ENCODE measurements around the gene HMGCR. TPM values are rescaled to one million over a fixed set of nuclear protein-coding genes. Genes with fewer than 3 reads are reported as not detected.

The HMGCR gene
- total RNA-seq, 1 donor from 2014 or later: 9.6 TPM

DNA sequence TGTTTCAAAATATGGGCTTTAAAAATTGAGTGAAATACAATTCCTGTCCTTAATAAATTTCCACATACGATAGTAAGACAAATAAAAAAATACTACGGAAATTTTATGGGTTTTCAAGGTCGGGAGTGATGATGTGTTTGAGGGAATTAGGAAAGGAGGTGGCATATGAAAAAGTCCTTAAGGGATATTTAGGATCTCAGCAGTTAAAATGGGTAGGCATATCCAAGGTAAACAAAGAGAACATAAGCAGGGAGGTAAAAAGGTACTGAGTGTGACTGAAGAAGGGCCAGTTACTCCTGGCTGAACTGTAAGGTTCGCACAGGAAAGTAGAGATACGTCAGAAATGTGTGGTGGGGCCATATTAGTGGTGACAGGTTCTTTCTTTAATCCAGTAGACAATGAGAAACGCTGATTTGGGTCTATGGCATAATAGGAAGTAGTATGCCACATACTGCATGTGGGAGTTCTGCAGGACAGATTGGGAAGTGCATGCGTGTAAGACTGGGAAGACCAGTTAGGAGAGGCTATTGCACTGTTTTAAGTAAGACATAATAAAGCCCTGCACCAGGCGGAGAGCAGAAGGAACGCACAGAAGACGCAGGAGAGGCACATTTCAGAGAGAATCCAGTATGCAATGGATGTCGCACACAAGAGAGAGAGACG lies 937 bp upstream of the HMGCR start:
- peak; percentile 41 for ATAC-seq
- DNase-seq (ENCODE audit: missing footprints): no peak
- intact Hi-C loops (cut with DNase I): loop anchor here (2.0 to 10.0 kb wide), 3 partner anchors 99 to 281 kb away; partner anchors contain the start of genes ANKRD31 and GCNT4

DNA sequence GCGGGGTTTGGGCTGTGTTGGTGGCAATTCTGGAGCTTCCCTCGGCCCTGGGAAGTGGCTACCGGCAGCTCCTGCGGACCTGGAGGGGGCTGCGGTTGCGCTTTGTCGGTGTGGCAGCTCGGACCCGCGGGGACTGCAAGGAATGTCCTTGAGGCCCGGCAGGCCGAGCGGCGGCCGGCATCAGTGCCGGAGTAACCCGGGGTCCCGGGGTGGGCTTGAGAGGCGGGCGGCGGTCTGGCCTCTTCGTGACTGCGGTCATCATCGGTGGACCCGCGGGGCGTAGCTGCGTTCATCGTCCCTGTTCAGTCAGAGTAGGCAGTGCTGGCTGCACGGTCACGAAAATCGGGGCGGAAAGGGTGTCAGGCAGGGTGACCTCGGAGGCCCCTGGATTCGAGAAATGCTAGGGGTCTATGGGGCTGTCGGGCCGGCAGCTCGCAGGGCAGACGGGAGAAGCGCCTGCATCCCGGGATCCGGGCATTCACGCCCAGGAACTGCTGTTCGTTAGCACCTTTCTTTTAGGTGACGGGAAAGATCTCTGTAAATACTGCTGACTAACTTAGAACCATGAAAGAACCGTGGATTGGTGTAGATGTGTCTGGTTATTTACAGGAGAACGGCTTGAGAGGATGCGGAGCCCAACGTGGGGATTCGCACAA lies 474 bp downstream of the HMGCR start:
- ATAC-seq (peak; percentile 4), DNase-seq (ENCODE audit: missing footprints) (no peak)
- intact Hi-C loops (cut with DNase I): loop anchor here (2.0 to 10.0 kb wide), 3 partner anchors 101 to 283 kb away; partner anchors contain the start of genes ANKRD31 and GCNT4

DNA sequence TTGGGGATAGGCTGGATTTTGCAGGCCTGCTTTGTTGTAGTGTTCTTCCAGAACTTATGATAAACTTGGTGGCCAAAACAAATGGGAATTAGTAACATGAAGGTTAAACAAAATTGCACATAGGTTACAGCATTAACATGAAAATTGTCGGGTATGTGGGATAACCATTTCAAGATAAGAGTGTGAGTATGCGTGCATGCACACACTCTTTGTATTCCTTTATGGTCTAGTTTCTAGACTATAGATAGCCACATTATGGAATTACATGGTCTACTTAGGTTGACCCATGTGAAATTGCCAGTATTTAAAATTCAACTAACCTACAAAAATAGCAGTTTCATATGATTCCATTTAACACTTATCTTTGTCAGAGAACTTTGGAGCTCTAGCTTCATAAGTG lies 1.4 kb downstream of the HMGCR start:
- intact Hi-C loops (cut with DNase I): loop anchor here (5.0 to 10.0 kb wide), 2 partner anchors 169 to 284 kb away; partner anchors contain the start of gene GCNT4
- no peak for ATAC-seq
- DNase-seq (ENCODE audit: missing footprints): no peak

- intact Hi-C loops (cut with DNase I): no loop called here
- DNase-seq (ENCODE audit: missing footprints) (no peak), ATAC-seq (no peak)
Observed at GRCh38 chr5:75340714-75341478, 3.9 kb downstream of the HMGCR start.

DNA sequence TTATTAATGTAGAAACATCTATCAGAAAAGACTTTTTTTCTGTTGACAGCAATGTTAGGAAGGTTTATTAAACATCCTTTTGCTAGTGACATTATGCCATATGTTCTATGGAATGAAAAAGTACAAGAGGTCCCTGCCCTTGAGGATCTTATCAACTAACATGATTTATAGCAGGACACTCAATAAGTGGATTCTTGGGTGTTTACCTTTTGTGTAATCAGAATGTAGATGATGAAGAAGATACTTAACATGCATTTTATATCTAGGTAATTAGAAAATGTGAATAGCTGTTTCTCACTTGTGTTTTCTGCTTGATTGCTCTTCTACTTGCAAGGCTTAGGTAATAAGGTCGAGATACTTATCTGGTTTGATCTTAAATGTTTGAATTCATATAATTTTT lies 4.9 kb downstream of the HMGCR start:
- ATAC-seq: no peak
- intact Hi-C loops (cut with DNase I): no loop called here
- no peak for DNase-seq (ENCODE audit: missing footprints)

GRCh38 chr5:75342836-75343235 lies 5.8 kb downstream of the HMGCR start:
- no peak for ATAC-seq
- intact Hi-C loops (cut with DNase I): no loop called here
- DNase-seq (ENCODE audit: missing footprints): no peak

- ATAC-seq (no peak), DNase-seq (ENCODE audit: missing footprints) (no peak)
- intact Hi-C loops (cut with DNase I): no loop called here
Observed at GRCh38 chr5:75348241-75348640, 11.2 kb downstream of the HMGCR start.

DNA sequence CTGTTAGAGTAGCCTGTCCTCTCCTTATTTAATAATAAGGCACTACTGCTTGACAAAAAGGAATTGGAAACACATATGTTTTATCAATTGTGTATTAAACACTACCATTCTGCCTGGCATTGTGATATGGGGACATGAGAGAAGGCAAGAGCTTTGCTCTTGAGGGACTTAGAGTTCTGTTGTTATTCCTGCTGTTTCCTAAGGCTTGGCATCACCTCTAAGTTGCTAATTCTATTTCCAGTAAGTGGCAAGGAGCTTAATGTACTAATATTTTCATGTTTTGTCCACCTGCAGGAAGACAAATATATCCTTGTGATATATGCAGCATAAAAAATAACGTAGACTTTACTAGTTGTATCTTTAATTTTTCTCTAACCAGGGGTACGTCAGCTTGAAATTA lies 12.6 kb downstream of the HMGCR start:
- DNase-seq (ENCODE audit: missing footprints) (no peak), ATAC-seq (no peak)
- intact Hi-C loops (cut with DNase I): no loop called here

GRCh38 chr5:75351139-75351926 lies 14.3 kb downstream of the HMGCR start:
- DNase-seq (ENCODE audit: missing footprints) (no peak), ATAC-seq (no peak)
- intact Hi-C loops (cut with DNase I): no loop called here

GRCh38 chr5:75355236-75355635 lies 18.2 kb downstream of the HMGCR start:
- DNase-seq (ENCODE audit: missing footprints) (no peak), ATAC-seq (no peak)
- intact Hi-C loops (cut with DNase I): no loop called here

DNA sequence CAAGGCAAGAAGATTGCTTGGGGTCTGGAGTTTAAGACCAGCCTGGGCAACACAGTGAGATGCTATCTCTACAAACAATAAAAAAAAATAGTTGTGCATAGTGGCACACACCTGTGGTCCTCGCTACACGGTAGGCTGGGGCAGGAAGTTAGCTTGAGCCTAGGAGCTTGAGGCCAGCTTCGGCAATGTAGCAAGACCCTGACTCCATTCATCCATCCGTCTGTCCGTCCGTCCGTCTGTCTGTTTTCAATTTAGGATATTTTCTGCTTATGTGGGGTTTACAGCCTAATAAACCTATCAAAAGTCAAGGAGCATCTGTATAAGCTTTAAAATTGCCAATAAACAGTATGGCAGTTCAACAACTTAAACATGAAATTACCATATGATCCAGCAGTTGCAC lies 19.7 kb downstream of the HMGCR start:
- no peak for ATAC-seq
- no peak for DNase-seq (ENCODE audit: missing footprints)
- intact Hi-C loops (cut with DNase I): no loop called here

DNA sequence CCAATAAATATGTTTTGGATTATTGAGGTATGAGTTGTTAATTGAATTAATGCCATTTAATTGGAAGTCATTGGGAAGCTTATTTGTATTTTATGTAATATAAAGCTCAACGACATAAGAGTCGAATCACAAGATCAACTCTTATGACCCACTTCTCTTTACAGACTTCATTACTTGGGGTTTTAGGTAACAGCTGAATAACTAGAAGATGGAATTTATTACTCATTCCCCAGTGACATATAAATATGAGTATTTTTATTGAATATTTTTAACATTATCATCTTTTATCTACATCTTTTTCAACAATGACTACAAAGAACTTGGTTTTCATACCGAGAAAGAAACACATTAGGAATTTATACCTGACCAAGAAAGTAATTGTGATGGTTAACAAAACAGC lies 21.1 kb downstream of the HMGCR start:
- no peak for DNase-seq (ENCODE audit: missing footprints)
- intact Hi-C loops (cut with DNase I): no loop called here

GRCh38 chr5:75361310-75361709 lies 24.3 kb downstream of the HMGCR start:
- no peak for ATAC-seq
- intact Hi-C loops (cut with DNase I): no loop called here
- no peak for DNase-seq (ENCODE audit: missing footprints)

More for the DNA sequence above, 21.1 kb downstream of the HMGCR start:
- no peak for ATAC-seq

GRCh38 chr5:75362474-75362975 lies 25.5 kb downstream of the HMGCR start:
- no peak for DNase-seq (ENCODE audit: missing footprints)
- intact Hi-C loops (cut with DNase I): no loop called here
- ATAC-seq: no peak

GRCh38 chr5:75363111-75363510 lies 26.1 kb downstream of the HMGCR start:
- no peak for ATAC-seq
- intact Hi-C loops (cut with DNase I): no loop called here
- no peak for DNase-seq (ENCODE audit: missing footprints)

GRCh38 chr5:75363726-75364495 lies 26.9 kb downstream of the HMGCR start:
- DNase-seq (ENCODE audit: missing footprints) (no peak), ATAC-seq (peak; percentile 82)
- intact Hi-C loops (cut with DNase I): no loop called here

- DNase-seq (ENCODE audit: missing footprints) (no peak), ATAC-seq (no peak)
- intact Hi-C loops (cut with DNase I): no loop called here
Observed at GRCh38 chr5:75364571-75365280, 27.7 kb downstream of the HMGCR start.

DNA sequence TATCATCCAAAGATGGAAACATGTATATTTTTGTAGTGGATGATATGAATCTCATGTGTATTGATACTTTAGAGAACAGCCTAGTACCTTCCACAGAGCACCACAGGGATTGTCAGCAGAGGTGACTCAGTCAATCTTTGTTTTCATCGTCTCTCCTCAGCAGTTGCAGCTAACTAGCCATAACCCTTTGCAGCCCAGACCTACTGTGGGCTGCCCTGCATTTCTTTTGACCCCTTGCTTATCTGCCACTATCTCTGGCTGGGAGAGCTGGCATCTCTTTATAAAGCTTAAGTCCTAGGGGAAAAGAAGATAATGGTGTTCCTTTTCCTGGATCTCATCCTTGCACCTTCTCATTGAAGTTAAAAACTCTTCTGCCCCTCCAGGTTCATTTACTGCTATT lies 28.7 kb downstream of the HMGCR start:
- intact Hi-C loops (cut with DNase I): no loop called here
- DNase-seq (ENCODE audit: missing footprints) (no peak), ATAC-seq (no peak)

Data from Right ventricle myocardium inferior (tissue), 1 donor.